ENCODE results near the gene RXRA.

RXRA gene

DNA sequence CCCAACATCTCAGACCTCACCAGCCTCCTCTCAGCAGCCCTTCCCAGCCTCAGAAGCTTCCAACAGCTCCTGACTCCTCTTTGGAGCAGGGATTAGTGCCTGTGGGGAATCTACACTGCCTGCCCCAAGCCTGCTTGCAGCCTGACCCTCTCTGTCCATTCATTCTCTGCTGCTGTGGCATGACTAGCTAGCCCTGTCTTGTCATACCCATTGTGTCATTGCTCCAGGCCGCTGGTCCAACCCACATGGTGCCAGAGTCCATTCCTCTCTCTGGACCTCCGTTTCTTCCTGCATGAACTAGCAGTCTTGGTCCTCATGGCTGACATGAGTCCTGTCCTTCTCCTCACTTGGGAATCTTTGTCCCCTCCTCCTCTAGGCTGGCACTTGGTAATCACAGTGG, 12.8 kb upstream of the RXRA start:
- no peak for DNase-seq

DNA sequence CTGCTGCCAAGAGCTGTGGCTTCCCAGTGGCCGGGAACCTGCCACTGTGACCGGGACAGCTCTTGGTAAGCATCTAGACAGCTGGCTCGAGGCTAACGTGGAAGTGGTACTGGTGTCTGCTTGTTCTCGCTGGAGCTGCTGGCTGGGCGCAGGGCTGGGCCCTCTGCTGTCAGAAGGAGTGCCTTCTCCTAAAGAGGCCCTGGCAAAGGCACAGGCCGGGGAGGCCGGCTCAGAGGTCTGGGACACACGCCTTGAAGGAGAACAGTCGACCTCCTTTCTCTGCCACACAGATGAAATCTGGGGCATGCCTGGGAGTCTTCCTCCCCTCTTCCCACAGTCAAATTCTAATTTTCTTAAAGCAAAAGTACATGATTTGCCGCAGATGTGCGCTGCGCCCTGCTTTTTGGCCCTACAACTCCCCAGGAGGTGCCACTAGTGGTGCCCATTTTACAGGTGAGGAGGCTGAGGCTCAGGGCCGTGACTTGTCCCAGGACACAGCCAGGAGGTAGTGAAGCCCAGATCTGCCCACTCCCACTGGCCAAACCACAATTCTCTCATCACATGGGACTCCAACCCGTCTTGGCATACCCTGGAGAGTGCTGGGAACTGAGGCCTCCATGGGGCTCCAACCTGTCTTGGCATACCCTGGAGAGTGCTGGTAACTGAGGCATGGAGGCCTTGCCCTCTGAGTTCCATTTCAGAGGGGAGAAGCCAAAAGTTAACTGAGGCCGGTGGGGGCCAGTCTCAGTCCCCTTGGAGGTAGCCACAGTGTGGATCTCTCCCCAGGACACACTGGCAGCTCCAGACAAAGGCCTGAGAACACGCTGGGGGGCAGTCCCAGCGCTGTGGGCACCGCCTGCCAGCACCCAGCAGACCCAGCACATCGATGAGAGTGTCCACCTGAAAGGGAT, 12.0 kb upstream of the RXRA start:
- no peak for DNase-seq

DNA sequence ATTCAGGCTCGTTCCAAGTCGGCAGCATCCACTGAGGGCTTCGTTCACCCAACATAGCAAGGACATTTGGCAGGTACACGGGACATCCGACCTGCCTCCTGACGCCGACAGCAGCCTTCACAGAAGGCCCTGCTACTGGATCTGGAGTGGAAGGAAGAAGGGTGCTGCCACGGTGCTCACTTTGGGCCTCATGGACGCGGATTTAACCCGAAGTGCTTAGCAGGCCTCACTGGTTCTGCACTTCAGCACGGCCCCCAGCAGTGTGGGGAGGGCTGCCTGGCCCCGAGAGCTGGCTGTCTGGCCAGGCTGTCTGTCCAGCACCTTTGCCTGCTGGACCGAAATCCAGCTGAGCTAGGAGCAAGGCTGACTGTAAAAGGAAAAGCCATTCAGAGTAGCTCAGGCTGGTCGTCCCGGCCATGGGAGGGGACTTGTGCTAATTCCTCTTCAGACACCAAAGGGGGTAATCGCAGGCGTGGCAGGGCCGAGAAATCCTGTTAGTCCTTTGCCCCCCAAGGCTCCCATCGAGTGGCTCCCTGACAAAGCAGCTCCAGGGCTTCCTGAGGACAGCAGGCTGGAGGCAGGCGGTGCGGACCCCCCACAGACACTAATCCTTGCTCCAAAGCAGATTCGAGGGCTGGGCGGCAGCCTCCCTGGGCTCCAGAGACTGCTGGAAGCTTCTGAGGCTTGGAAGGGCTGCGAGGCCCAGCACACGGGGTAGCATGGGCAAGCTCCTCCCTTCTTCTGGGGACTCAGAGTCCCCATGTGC, 11.1 kb upstream of the RXRA start:
- no peak for DNase-seq

DNA sequence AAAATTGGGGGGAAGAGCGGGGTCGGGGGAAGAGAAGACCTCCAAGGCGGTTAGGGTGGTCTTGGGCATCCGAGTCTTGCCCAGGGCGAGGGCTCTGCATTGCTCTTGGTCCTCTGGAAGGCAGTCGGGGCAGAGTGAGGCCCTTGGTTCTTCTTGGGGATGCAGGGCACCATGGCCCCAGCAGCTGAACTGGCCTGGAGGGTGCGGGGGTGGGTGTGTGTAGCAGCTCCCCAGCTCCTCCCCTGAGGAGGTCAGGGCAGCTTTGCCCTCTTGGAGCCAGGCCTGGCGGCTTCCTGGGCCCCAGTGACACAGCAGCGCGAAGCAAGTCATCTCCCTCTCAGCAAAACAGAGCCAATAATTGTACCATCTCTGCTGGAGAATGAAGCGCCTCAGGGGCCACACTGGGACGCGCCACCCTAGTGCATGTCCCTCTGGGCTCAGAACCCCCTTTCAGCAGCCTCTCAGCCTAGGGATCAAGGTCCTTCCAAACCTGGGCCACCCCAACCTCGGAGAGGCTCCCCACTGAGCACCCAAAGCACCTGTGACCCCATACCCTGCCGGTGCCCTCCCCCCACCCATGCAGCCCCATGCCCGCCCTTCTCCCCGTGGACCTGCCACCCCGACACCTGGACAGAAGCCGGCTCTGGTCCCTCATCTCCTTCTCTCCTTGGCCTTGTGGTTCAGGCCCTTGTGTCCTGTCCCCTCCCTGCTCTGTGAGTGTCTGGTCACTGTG, 10.4 kb upstream of the RXRA start:
- no peak for DNase-seq

- DNase-seq: no peak
Measured at GRCh38 chr9:134316449-134317160, 9.7 kb upstream of the RXRA start.

GRCh38 chr9:134317400-134317789, 8.9 kb upstream of the RXRA start:
- DNase-seq: no peak

GRCh38 chr9:134317790-134318414, 8.4 kb upstream of the RXRA start:
- DNase-seq: no peak

DNA sequence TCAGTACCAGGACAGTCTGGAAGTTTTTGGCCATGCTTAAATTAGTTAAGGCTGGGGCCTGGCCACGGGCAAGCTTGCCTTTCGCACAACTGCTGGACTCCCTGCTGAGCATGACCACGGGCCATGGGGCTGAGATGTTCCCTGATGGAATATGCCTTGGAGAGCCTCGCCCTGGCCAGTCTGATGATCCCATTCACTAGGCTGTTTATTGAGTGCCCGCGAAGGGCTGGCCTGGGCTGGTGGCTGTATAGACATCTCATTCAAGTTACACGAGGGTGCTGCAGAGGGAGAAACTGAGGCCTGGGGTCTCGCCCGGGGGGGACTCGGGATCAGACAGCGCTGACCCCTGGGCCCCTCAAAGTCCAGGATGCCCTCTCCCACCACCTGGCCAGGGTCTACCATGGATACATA, 7.8 kb upstream of the RXRA start:
- DNase-seq: no peak

DNA sequence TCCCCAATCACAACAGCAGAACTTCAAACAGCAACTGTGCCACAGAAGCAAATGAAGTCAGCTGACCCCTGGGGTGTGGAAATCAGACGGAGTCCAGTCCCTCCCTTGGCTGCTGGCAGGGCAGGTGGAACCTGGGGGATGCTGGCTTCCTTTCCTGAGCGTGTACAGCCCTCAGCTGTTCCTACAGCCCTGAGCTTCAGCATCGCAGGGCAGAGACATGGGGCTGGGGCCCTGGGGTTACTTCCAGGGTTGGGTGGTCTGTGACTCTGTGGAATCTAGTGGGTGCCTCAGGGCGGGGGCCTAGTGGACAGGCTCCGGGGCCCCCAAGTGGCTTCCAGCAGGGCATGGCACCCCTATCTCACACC, 7.3 kb upstream of the RXRA start:
- DNase-seq: no peak

DNA sequence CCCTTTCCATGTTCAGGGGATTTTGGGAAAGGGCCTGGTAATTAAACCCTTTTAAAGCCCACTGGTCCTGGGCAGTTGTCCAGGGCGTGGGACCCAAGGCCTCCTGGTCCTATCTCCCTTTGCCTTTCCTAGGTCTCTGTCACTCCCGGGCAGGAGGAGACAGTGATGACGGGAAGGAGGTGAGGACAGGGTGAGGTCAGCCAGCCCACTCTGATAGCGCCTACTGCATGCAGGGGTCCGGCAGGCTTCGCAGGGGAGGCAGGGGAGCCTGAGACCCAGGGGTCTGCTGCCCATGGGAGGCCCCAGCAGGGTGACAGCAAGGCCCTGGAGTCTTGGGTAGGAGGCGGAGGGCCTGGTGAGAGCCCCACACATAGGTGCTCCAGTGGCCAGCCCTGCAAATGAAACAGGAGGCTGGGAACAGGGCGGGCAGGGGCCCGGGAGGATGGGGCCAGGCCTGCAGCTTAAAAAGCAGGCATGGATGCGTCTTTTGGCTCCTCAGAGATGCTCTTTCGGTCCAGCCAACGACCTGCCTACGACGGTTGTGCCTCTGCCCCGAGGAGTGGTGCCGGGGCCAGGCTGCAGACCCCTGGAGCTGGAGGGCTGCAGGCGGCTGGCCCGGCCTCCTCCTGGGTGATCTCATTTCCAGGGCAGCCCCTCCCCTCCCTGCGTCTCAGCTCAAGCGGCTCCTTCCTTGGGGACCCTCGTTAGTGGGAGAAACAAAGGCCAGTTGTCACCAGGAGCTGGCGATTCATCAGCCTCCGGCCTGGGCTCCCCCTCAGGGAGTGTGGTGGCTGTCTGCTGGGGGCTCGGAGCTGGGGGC, 6.7 kb upstream of the RXRA start:
- DNase-seq: no peak

DNA sequence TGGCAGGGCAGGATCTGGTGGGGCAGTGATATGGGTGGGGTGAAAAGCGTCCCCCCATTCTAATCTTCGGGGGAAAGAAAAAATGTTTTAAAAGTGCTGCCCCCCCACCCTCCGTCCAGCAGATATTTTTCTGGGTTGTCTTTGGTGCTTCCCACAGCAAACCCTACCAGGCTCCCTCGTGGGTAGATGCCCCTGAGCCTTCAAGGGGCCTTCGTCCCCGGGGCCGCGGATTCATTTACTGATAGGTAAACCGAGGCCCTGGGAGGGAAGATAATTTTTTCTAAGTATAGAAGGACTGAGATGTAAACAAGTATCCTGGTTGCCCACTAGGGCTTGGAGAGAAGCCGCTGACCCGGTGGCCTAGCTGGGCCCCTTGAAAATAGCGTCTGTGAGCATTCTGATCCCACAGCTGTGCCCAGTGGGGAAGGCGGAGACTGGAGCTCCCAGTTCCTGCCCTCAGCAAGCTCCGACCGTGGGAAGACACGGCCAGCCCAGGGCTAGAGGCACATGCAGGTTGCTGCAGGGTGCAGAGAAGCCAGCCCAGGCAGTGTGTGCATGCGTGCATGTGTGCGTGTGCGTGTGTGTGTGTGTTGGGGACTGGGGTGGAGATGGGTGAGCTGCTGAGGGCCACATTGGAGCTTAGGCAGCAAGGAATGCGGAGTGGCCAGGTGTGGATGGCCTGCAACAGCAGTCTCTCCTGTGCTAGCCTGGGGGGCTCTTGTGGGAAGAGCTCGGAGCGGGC, 6.0 kb upstream of the RXRA start:
- no peak for DNase-seq

DNA sequence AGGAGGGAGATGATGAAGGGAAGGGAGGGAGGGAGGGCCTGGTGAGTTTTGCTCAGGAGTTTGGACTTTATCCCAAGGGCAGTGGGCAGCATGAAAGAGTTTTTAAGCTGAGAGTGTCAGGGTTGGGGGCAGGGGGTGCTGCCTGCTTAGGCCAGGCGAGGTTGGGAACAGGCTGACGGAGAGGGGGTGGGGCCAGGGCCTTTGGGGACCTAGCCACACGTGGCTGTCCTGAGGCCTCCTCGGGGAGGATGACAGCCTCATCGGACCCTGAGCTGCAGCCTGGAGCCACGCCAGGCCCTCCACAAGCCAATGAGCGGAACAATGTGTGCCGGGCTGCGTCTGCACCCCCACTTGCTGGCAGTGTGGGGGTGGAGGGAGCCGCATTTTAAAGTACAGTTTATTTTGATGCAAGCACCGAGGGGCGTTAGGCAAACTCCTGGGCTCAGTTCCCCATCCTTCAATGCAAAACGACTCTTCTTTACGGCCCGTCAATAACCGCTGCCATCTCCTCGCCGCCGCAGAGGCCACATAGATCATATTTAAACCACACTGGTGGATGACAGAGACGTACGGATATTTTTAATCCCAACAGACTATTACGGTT, 5.3 kb upstream of the RXRA start:
- no peak for DNase-seq

- no peak for DNase-seq
Measured at GRCh38 chr9:134321531-134321930, 4.7 kb upstream of the RXRA start.

DNA sequence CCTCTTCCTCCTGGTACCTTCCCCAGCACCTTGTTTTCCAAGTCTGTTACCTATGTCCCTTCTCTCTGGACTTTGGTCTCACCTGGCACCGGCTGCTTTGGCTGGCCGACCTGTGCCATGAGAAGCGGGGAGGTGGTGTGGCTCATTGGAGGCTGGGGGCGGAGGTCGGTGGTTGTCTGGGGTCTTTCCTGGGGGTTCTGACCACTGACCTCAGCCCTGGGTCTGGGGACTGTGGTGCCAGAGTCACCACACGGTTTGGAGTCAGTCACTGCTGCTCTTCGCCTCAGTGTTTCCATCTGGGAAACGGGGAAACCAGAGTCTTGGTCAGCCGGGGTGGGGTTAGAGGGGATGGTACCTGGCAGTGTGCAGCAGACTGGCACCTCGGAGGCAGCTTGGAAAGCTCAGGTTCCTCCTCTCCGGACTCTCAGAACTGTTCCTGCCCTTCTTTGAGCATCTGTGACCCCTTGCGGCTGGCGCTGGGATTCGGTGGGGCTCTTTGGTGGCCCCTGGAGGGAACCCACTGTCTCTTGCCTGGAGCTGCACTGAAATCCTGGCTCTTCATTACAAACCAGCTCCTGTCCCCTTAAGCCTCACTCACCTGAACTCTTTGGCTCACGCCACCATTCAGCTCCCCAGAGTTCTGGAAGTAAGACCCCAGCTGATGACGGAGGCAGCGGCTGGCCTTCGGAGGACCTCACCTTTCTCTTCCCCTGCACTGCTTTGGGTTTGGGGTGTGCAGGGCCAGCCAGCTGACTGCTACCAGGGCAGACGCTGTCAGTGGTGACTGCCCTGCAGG, 4.1 kb upstream of the RXRA start:
- DNase-seq: no peak

GRCh38 chr9:134322781-134323241, 3.4 kb upstream of the RXRA start:
- DNase-seq: no peak

GRCh38 chr9:134323741-134324358, 2.4 kb upstream of the RXRA start:
- no peak for DNase-seq

DNA sequence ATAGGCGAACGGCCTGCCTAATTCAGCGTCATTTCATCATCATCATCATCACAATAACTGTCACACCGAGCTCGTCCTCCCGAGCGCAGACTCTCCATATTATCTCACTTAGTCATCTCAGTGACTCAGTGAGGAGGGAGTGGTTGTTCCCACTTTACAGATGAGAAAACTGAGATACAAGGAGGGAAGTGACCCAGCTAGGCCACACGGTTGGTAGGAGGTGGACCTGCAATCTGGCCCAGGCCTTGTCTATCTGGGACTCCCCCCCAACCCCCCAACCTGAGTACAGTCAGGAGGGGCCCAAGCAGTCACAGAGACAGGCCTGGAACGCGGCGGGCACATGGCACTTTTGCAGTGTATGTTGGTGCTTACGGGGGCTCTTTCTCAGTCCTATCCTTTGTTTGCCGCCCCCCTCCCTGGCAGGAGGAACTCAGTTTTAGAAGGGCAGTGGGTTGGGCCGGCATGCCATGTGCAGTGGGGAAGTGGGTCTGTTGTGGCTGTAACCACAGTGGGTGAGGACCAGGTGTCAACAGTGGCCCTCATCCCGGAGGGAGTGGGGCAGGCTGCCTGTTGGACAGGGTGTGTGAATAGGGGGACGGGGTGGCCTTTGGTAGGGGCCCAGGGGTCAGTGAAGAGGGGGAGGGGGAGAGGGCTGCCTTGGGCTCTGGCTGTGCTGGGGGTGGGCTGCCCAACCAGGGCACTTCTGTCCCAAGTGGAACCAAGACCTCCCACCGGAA, 1.7 kb upstream of the RXRA start:
- DNase-seq: peak; percentile 19
